HG03095 (cell line): Measurements from ENCODE around the gene RNF157.
"Not testable (repeated sequence)": the region's sequence is repeated elsewhere in the genome, so short reads cannot be mapped to it uniquely, and the experiment has no call there.

Experiments
- ATAC-seq: cut with Tn5 transposase; IDR thresholded peaks from one replicate; pipeline ENCODE4 v1.9.1; 2021; ENCODE audit warnings: moderate library complexity; ENCODE audit not compliant: unreplicated experiment

Gene RNF157

DNA sequence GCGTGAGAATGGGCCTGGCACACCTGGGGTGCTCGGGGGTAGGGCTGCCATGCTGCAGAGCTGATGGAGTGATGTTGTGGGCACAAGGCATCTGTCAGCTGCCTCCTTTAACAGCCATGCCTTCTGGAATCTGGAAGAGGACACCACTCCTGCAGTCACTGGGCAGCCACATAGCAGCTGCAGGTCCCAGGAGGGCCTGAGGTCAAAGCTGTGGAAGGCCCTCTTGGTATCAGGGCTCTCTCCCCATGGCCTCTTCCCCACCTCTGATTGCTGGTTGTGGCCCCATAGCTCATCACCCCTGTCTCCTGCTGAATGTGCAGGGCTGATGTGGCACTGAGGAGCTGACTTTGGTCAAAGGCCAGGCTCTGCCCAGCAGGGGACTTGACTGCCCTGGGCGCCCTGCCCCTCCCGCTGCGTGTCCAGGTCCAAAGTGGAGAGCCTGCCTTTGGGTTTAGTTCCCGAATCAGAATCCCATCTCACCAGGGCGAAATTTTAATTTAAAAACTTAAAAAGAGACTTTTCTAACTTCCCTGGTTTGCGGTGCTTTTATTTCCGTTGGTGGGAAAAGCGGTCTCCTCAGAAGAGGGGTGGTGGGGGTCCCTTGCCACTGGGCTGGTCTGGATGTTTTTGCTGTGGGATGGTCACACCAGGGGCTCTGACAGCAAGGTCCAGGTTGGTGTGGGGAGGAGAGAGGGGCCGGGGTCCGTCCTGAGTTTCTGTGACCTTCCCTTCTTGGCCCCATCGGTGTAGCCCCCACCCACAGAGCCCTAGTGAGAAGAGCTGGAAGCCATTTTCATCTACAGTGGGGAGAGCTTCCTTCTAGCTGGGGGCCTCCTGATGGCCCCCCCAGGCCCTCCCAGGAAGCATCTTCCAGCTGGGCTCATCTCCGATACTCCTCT is 30.7 kb upstream of the RNF157 start:
- ATAC-seq = no peak

GRCh38 chr17:76270127-76270592 is 29.9 kb upstream of the RNF157 start:
- ATAC-seq = no peak

- no peak for ATAC-seq
These were observed 29.0 kb upstream of the RNF157 start for GRCh38 chr17:76268991-76269981.

GRCh38 chr17:76268015-76268749 is 27.9 kb upstream of the RNF157 start:
- ATAC-seq = no peak

DNA sequence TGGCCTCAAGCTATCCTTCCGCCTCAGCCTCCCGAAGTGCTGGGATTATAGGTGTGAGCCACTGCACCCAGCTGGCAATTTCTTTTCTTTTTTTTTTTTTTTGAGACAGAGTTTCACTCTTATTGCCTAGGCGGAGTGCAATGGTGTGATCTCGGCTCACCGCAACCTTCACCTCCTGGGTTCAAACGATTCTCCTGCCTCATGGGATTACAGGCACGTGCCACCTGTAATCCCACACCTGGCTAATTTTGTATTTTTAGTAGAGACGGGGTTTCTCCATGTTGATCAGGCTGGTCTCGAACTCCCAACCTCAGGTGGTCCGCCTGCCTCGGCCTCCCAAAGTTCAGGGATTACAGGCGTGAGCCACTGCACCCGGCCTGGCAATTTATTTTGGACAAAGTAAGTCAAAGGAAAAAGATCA is 27.3 kb upstream of the RNF157 start:
- not testable (repeated sequence) for ATAC-seq

DNA sequence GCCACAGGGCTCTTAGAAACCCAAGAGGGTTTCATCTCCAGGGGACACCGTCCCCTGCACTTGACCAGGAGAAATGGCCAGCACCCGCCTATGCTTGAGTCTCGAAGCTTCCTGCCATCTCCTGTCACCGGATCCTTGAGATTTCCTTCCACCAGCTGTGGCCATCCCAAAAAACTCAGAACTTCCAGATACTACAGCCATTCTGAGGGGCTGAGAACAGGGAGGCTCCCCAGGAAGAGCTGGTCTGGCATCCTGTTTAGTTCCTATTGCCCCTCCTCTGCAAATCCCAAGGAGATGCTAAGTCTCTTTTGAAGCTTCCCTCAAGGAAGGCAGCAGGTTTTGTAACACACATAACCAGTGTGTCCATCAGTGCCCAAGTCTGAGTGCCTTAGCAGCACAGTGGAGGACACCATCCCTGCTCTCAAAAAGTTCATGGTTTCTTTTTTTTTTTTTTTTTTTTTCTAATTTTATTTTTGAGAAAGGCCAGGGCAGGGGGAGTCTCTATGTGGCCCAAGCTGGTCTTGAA is 26.8 kb upstream of the RNF157 start:
- ATAC-seq = no peak

DNA sequence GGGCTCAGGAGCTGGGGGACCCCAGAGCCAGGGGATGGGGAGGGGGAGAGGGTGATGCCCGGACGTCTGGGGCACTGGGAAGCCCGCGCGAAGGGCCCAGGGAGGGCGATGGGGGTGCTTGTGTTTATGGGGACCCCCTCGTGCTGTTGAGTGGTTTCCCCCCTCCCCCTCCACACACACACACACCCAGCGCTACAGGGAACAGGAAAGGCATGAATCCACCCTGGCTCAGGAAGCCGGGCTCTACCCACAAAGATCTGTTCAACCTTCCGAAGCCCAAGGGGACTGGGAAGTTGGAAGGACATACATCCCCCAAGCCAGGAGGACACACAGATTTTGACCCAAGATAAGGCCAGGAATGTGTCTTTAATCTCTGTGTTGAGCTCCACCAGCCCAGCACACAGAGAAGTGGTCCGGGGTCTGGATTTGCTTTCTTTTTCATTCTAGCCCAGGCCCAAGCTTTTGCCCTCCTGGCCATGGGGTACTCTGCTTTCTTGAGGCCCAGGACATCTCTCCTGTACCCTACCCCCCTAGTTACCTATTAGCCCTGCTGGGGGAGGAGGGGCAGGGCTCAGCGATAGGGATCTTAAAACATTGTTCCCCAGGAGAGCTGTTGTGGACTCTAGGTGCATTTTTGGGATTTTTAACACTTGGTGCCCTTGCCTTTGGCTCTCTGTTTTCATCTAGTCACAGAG is 26.1 kb upstream of the RNF157 start:
- ATAC-seq = no peak

GRCh38 chr17:76265624-76266243 is 25.4 kb upstream of the RNF157 start:
- no peak for ATAC-seq

DNA sequence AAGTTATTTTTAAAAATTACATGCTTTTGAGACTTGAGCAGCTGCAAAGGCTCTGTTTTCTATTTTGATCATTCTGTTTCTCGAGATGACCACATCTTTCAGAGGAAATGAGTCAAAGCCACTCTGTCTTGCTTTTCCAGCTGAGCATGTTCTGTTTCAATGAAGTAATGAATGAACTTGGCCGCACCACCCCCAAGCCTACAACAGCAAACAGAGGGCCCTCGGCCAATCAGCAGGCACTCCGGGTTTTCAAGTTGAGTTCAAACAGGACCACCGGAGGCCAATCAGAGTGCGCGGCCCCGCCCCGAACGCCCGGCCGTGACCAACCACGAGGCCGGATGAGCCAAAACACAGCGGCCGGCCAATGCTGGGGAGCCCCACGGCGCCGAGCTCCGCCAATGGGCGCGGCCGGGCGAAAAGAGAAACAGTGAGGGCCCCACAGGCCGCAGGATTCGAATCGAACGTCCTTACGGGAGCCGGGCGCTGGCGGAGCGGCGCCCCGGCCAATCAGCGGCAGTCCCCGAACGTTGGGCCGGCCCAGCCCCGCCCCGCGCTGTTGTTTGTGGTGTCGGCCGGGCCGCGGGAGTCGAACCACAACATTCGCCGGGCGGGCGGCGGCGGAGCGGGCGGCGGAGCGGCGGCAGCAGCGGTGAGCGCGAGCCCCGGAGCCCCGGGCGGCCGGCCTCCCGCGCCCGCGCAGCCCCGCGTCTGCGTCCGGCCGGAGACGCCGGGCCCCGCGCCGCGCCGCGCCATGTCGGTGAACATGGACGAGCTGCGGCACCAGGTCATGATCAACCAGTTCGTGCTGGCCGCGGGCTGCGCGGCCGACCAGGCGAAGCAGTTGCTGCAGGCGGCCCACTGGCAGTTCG is 24.7 kb upstream of the RNF157 start, which contains the start of gene UBALD2:
TSS of gene UBALD2 (plus strand) at position 594 of the 869 bp plus-strand sequence. CDS start at position 752, 158 bp downstream.
- peak; percentile 68 for ATAC-seq

DNA sequence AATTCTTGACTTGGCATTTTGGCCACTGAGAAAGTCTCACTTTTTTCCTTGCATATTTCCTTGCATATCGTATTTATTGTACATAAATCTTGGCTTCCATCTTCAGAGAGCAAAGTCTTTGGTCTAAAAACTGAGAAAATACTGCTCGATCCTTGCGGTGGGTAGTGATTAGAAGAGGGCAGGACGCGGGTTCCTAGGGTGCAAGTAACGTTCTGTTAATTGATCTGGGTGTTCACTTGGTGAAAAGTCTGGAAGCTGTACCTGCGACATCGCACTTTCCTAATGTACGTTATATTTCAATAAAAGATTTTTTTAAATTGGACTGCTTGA is 24.1 kb upstream of the RNF157 start:
- peak; percentile 0 for ATAC-seq

DNA sequence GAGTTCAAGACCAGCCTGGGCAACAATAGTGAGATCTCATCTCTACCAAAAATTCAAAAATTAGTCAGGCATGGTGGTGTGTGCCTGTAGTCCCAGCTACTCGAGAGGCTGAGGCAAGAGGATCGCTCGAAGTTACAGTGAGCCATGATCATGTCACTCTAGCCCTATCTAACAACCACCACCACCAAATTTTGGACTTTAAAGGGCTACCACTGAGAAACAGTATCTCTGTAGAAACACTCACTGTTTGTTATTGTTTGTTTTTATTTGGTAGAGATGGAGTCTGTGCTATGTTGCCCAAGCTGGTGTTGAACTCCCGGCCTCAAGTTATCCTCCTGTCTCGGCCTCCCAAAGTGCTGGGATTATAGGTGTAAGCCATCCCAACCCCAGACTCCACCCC is 23.6 kb upstream of the RNF157 start:
- ATAC-seq = no peak

DNA sequence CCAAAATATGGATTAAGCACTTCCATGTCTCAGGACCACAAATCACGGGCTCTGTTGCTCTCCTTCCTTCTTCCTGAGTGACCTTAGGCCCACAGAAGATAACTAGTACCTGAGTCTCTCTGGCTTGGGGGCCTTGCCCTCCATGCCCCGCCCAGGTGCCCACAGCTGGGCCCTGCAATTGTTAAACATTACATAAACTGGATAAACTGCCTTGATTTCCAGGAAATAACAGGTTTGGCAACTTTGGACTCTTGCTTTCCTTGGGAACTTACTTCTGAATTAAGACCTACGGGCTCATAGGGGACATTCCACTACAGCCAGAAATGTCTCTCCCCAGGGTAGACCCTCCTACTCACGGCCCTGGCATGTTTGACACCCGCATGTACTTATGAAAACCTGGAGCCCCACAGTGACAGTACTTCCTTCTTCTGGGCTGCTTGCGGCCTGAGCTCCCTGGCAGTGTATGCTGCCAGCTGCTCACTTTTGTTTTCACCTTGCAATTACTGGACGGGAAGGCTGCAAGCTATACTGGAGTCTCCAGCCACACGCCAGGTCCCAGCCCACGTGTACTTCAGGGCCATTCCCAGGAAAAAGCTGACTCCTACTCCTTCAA is 22.5 kb upstream of the RNF157 start:
- no peak for ATAC-seq

DNA sequence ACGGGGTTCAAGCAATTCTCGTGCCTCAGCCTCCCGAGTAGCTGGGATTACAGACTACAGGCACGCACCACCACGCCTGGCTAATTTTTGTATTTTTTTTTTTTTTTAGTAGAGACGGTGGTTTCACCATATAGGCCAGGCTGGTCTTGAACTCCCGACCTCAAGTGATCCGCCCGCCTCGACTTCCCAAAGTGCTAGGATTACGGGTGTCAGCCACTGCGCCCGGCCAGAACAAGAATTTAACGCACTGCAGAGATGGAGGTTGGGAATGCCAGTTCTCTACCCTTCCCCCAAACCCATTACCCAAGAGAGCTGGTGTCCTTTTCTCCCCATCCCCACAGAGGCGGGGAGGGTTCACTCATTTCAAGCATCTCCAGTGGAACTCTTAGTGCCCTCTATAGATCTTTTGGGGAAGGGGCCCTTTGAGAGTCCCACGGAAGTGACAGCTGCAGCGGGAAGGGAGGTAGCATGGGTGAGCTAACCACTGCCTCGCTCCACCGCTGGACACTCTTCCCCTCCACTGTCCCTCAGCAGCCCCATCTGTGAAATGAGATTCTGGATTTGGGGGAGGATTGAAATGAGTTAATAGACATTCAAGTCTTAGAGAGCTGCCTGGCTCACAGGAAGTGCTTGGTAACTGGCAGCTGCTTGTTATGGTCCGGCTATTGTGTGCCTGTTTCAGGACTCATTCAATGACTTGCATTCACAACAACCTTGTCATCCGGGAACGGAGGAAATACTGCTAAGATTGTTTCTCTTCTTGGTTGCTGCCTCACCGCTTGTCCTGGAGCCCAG is 21.3 kb upstream of the RNF157 start:
- no peak for ATAC-seq

DNA sequence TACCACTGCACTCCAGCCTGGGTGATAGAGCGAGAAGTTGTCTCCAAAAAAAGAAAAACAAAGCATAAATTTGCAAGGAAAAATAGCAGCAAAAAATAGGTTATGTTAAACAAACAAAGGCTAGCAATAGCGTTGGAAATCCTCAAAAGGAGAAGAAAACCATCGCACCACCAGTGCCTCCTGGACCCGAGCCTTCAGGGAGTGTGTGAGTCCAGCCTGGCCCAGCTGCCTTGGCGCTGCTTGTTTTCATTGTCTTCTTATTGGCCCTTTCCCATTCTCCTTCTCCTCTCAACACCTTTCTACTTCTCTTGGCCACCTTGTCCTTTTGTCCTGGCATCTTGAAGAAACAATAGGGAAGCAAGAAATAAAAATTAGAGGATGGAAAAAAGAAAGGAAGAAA is 20.4 kb upstream of the RNF157 start:
- no peak for ATAC-seq

DNA sequence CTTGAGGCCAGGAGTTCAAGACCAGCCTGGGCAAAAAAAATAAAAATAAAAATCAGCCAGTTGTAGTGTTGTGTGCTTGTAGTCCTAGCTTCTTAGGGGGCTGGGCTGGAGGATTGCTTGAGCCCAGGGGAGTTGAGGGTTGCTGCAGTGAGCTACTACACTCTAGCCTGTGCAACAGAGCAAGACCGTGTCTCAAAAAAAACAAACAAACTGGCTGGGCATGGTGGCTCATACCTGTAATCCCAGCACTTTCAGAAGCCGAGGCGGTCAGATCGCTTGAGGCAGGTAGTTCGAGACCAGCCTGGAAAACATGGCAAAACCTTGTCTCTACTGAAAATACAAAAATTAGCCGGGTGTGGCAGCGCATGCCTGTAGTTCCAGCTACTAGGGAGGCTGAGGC is 19.9 kb upstream of the RNF157 start:
- no peak for ATAC-seq

DNA sequence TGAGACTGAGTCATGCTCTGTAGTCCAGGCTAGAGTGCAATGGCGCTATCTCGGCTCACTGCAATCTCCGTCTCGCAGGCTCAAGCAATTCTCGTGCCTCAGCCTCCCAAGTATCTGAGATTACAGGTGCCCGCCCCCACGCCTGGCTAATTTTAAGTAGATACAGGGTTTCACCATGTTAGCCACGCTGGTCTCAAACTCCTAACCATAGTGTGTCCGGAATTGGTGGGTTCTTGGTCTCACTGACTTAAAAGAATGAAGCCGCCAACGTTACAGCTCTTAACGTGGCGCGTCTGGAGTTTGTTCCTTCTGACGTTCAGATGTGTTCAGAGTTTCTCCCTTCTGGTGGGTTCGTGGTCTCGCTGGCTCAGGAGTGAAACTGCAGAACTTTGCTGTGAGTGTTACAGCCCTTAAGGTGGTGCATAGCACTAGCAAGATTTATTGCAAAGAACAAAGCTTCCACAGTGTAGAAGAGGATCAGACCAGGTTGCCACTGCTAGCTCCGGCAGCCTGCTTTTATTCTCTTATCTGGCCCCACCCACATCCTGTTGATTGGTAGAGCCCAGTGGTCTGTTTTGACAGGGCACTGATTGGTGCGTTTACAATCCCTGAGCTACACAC is 16.2 kb upstream of the RNF157 start:
- ATAC-seq = not testable (repeated sequence)
